GM19372 (cell line): ENCODE data around the gene MMP10.
"Not testable (repeated sequence)": the region's sequence is repeated elsewhere in the genome, so short reads cannot be mapped to it uniquely, and the experiment has no call there.

Experiments
- ATAC-seq: cut with Tn5 transposase; IDR thresholded peaks from one replicate; pipeline ENCODE4 v1.9.1; 2021; ENCODE audit warnings: mild to moderate bottlenecking, low read depth, moderate library complexity; ENCODE audit not compliant: unreplicated experiment

The MMP10 gene

DNA sequence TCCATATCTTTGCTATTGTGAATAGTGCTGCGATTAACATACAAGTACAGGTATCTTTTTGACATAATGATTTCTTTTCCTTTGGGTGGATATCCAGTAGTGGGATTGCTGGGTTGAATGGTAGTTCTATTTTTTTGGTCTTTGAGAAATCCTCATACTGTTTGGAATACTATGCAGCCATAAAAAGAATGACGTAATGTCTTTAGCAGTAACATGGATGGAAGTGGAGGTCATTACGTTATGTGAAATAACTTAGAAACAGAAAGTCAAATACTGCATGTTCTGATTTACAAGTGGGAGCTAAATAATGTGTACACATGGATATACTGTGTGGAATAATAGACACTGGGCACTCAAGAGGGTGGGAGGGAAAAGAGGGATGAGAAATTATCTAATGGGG is 4.0 kb upstream of the MMP10 start:
- ATAC-seq: no peak

DNA sequence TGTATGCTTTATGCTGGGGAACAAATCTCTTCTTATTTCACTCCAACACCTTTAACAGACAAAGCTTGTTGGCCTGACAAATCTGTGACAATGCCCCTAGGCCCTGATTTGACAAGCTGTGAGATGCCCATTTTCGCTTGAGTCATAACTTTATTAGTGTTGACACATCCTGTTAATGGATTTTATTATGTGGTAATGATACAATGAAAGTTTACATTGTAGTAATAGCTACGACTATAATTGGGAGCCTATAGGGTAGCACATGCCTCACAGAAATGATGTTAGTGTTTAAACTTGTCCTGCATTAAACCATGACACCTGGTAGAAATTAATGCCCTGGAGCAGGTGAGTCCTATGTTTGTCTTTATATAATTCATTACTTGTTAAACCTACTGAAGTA is 3.3 kb upstream of the MMP10 start:
- ATAC-seq: no peak

DNA sequence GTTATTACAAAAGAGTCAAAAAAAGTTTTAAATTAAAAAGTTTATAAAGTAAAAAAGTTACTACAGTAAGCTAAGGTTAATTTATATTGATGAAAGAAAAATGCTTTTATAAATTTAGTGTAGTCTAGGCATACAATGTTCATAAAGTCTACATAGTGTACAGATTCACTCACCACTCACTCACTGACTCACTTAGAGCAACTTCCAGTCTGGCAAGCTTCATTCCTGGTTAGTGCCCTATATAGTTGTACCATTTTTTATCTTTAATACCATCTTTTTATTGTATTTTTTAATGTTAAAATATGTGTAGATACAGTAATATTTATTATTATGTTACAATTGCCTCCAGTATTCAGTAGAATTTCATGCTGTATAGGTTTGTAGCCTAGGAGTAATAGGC is 2.6 kb upstream of the MMP10 start:
- ATAC-seq: no peak

DNA sequence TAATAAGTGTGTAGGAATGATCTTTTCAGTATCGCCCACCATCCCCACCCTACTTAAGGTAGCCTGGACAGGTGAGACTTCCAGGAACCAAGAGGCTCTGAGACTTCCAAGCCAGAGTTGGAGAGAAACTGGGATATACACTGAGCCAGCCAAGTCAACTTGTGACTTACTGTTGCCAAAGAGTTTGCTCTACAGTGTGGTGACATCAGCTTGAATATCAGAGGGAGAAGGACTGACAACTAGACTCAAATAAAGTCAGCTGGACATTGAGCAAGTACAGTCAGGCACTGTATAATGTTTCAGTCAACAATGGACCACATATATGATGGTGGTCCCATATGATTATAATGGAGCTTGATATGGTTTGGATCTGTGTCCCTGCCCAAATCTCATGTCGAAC is 1.2 kb upstream of the MMP10 start:
- no peak for ATAC-seq

DNA sequence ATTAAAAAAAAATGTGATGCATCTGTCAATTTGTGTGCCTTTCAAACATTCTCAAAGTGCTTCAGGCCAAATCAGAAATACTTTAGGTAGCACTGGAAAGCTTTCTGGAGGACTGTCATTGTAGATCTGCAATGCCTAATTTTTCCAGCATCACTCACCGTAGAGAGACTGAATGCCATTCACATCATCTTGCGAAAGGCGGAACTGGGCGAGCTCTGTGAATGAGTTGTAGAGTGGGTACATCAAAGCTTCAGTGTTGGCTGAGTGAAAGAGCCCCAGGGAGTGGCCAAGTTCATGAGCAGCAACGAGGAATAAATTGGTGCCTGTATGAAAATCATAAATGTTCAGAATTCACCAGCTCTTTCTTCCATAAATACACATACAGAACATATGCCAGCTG is 4.0 kb downstream of the MMP10 start:
- ATAC-seq: no peak

DNA sequence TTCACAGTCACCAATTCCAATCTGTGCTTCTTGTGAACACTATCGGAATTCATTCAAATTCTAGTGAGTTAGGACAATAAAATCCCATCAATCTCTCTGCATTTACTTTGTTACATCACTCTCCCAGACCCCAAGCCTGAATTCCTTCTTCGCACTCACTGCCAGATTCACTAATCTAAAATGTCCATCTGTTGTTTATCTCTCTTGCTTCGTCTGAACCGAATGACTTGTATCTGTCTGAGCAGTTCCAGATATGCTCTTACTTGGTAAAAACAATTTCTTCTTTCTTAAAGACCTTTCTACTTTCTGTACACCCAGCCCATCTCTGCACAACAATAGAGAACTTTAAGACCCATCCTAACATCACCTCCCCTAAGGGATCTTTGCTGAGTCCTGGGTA is 7.0 kb downstream of the MMP10 start:
- ATAC-seq: no peak

DNA sequence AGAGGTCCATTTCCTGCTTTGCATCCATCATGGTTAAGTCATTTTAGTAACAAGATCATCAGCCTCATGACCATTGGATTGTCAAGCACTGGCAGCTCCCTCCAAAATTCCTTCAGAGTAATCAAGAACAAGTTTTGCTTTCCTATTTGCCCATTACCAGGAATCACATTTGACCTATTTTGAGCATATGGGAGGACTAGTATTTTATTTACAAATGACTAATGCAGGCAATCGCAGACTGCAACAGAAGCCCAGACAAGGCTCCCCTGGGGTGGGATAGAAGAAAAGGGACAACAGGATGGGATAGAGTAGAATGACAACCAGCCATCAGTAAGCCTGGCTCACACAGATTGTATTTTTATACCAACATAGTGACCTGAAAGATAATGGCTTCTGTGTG is 9.1 kb downstream of the MMP10 start:
- no peak for ATAC-seq

DNA sequence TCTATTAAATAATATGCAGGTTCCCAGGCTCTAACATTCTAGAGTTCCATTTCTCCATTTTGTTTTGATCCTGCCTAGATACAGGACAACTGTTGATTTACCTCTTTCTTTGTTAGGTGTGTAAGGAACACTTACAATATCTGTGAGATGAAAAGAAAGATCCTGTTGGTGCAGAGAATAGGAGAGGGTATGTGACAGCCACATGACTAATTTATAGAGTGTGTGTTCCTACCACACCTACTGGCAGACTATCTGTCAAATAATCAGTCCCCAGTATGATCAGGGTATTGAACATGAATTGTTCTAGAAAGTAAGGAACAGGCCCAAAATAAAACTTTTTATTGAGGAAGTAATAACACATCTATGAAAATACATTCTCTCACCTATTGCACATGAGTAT is 10.2 kb downstream of the MMP10 start:
- ATAC-seq: no peak

DNA sequence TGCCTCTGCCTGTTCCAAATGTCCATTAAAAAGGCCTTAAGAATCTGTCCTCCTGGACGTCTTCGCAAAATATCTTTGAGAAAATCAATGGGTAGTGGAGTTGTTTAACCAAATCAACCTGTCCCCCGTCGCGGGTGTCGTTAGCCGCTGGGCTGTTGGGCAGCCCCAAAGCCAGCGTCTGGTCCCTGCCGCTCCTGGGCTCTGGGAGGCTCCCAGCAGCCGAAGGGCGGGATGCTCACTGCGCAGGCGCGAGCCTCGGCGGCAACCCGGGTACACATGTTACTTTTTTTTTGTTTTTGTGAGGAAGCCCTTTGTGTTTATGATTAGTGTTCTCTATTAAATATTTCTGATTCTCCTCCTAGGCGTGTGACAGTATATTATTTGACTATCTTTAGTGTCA is 12.6 kb downstream of the MMP10 start:
- ATAC-seq: no peak

DNA sequence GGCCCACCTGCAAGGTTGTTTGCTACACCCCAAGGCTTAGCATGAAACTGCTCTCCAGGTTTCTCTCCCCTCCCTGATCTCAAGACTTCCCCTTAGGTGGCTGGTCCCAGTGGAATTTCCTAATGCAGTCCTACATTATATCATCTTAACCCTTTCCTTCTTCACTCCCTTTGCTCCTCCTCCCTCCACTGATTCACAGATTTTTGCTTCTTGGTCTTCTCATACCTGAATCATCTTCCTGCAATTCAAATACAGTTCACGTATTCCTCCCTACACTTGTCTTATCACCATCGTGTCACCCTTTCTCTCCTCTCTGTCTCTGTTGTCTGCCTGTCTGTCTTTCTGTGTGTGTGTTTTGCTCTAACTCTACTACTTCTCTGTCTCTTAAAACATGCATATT is 17.0 kb downstream of the MMP10 start:
- no peak for ATAC-seq

DNA sequence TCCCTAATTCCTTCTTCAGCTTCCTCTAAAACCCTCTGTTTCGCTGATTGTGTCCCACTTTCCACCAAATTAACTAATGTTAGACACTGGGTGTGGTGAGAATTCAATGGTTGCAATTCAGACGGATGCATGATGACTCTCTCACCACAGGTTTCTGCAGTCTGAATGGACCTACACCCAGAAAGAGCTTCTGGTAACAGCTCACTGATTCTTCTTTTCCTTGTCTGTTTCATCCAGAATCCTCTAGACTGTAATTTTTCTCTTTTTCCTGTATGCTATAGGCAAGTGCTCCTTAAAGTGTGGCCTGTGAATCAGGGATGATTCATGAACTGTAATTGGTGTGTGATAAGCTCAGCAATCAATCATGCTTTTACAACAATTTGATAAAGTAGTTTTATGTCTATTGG is 18.1 kb downstream of the MMP10 start:
- no peak for ATAC-seq

DNA sequence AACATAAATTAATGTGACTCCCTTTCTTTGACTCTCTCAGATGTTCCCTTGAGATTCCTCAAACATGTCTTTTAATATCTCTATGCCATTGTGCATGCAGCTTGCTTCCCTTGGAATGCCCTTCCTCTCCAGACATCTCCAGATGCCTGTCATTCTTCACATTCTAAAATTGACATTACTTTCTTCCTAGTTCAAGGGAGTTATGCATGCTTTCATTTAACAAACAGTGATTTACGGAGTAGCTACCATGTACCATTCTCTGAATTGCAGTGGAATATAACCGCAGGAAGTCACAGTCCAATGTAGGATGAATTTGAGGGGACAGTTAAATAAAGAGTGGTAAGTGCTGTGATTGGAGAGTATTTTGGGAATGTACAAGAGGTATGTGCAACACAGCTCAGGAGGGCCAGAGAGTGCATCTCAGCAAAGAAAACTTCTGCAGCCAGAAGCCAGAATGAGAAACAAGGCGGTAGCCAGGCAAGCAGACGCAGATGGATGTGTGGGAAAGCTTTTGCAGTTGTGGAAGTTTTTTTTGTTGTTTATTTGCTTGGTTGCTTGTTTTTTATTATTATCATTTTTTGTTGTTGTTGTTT is 18.7 kb downstream of the MMP10 start:
- ATAC-seq: no peak

DNA sequence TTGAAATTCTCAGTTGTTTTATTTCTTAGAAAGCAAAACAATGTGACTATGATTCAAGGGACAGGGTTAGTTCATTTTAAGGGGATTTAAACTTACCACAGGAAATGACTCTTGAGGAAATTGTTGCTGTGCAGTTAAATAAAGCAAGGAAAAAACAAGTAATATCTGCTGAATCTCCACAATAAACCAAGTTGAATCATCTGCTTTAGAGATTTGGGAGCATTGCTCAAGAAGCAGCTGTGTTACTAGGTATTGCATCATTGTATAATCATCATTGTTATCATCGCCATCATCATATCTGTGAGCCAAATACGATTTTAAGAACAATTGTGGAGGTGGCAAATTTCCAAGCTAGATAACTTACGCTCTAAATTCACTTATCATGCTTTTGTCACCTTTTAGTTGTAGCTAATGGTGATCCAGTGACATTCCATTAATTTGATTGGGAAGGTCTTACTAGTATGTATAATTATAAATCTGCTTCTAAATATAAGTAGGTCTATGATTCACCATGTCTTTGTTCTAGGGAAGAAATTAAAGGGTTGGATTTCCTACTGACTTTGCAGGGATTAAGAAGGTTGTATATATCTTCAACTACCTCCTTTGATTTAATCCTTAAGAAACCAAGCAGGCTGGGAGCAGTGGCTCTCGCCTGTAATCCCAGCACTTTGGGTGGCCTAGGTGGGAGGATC is 19.9 kb downstream of the MMP10 start:
- ATAC-seq: no peak

DNA sequence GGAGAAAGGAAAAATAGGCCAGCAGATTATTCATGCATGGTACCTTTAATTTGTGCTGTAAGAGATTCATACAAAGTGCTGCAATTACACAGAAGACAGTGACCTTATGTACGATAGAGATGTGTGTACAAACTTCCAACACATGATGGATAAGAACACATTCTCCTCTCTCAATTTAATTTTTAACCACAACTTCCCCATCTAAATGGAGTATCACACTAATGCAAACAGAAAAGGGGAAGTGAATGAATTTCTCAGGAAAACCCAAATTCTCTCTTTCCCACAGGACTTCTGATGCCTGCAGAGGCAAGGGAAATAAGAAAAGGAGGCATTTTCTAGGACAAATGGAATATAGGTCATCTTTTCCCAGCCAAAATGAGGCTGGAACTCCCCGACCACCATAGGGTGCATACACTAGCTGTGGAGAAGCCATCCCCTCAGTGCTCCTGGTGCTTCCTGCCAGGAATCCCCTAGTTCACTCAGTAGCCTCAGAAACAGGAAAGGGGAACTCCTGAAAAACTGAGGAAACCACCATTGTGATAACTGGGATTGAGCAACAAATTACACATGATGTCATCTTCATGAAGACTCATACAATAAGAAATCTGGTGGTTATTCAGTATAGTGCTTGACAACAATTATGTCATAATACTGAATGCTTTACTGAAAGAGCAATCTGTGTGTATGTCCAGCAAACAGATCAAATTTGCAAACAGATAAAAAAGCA is 22.4 kb downstream of the MMP10 start:
- no peak for ATAC-seq

DNA sequence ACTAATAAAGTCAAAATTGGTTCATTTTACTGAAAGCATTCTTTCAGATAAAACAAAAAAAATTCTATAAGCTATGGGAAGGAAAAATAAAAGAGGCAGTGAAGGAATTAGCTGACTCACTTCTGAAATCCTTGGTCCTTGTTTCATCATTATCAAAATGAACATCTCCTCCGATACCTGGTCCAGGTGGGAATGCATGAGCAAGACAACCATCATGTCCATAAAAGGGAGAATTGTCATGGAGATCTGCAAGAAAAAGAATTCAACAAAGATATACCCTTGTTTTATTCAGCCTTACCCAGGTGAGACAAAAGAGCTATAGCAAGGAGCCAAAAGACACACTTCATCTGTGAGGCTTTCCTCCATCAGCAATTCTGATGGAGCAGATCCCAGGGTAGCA is 27.2 kb downstream of the MMP10 start:
- ATAC-seq: no peak

DNA sequence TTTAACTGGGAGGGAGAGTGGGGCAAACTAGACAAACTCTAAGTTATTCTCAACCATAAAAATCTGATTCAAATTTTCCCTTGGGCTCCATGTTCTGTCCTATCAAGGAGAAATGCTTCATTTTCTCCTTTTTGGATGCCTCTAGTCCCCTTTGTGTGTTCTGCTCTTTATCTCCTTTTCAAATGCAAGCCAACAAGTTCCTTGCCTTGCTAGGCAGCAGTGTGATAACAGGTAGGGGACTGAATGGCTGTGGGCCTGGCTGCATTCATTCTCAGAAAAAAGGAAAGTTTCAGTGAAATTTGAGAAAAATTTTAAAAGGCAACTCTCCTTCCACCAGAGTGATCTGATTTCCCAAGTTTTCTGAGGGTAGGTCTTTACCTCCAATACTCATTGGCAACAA is 28.8 kb downstream of the MMP10 start:
- ATAC-seq: no peak

DNA sequence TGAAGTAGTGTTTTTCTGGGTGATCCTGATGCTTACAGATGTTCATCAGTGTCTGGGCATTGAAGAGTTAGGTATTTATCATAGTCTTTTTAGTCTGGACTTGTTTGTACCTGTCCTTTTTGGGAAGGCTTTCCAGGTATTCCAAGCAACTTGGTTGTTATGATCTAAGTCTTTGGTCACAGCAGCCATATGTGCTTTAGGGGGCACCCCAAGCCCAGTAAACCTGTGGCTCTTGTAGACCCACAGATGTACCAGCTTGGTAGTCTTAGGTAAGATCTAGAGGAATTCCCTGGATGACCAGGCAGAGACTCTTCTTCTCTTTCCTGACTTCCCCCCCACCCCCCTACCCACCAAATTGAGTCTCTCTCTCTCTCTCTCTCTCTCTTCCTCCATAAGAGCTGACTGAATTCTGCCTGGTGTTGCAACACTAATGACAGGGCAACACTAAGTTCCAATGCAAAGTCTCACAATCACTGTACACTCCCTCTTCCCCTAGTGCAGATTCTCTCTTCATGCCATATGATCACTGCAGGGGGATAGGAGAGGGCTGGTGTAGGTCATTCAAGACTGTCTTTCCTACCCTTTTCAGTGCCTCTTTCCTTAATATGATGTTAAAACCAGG is 31.2 kb downstream of the MMP10 start:
- no peak for ATAC-seq

DNA sequence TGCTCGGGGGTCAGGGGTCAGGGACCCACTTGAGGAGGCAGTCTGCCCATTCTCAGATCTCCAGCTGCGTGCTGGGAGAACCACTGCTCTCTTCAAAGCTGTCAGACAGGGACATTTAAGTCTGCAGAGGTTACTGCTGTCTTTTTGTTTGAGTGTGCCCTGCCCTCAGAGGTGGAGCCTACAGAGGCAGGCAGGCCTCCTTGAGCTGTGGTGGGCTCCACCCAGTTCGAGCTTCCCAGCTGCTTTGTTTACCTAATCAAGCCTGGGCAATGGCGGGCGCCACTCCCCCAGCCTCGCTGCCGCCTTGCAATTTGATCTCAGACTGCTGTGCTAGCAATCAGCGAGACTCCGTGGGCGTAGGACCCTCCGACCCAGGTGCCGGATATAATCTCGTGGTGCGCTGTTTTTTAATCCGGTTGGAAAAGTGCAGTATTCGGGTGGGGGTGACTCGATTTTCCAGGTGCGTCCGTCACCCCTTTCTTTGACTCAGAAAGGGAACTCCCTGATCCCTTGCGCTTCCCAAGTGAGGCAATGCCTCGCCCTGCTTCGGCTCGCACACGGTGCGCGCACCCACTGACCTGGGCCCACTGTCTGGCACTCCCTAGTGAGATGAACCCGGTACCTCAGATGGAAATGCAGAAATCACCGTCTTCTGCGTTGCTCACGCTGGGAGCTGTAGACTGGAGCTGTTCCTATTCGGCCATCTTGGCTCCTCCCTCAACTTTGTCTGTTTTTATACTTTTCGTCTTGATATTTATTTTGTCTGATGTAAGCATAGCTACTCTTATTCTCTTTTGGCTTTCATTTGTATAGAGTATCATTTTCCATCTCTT is 33.5 kb downstream of the MMP10 start:
- not testable (repeated sequence) for ATAC-seq

DNA sequence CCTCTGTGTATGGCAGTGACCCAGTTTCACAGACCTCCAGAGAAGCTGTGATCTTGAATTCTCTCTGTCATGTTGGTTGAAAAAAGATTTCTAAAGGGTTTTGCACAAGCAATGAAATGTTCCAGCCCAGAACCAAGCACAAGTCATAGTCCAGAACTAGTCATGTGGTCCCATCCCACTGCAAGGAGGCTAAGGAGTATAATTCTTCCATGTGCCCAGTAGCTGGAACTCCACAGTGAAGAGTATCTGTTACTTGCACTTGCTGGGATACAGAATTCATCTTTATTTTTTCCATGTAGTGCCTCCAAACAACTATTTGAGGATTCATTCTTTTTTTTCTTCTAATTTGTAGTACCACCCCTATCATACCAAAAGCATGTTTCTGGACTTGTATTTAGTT is 45.8 kb downstream of the MMP10 start:
- ATAC-seq: no peak

DNA sequence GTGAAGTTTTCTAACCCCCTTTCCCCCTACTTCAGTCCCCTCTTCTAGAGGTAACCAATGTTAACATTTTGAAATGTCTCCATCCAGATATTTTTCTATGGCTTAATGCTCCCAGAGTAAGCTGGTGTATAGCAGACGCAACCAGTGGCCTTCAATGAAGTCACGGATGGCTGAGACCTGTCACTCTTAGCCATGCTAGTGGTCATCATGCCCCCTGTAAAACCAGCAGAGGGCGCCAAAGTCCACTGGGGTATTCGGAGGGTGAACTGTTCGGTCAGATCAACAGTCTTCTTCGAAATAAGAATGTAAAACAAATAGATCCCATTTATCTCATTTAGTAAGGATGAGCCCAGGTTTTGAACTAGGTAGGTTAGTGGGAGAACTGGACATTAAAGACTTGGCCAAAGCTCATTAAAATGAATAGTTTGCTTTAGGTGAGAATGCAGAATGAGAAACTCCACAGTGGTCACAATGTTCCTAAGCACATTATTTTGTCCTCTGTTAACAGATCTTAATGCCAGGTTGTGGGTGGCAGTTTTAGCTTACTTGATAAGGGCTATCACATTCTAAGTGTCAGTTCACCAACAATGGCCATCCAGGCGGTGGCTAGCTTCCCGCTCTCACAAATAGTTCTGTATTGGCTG is 47.1 kb downstream of the MMP10 start:
- peak; percentile 82 for ATAC-seq
